Measurements from ENCODE around the gene EYS. TPM values are rescaled to one million over a fixed set of nuclear protein-coding genes. Genes with fewer than 3 reads are reported as not detected.

The EYS gene
- total and polyA plus RNA-seq, 8 donors, result 0.24 to 0.85 (median 0.55) TPM

DNA sequence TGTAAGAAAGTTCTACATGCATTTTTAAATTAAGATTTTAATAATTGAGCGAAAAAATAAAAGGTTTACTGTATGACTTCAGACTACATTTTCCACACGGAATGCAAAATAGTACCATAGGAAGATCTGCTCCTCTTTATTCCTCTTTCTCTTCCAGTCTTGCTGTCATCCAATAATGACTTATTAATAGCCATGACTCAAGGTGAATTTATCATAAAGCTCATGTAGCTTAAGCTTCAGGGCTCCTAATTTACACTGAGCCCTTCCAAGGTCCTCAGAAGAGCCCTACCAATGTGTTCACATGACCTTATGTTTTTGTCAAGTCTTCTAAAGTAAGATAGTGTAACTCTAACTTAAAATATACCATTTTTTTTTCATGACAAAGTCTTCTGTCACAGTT, 1561.4 kb downstream of the EYS start:
- no peak for ATAC-seq
- Histone ChIP-seq H3K4me1 (no peaks in the 10 kb centered on the region), H3K27ac (no peak overlapping the region), H3K36me3 (no peaks in the 10 kb centered on the region), H3K27me3 (no peaks in the 10 kb centered on the region), H3K4me3 (no peak overlapping the region), H3K9me3 (no peaks in the 10 kb centered on the region)
- intact Hi-C loops (cut with DNase I), result no loop called here
- no peak for DNase-seq
- TF ChIP-seq, protein P1, sequence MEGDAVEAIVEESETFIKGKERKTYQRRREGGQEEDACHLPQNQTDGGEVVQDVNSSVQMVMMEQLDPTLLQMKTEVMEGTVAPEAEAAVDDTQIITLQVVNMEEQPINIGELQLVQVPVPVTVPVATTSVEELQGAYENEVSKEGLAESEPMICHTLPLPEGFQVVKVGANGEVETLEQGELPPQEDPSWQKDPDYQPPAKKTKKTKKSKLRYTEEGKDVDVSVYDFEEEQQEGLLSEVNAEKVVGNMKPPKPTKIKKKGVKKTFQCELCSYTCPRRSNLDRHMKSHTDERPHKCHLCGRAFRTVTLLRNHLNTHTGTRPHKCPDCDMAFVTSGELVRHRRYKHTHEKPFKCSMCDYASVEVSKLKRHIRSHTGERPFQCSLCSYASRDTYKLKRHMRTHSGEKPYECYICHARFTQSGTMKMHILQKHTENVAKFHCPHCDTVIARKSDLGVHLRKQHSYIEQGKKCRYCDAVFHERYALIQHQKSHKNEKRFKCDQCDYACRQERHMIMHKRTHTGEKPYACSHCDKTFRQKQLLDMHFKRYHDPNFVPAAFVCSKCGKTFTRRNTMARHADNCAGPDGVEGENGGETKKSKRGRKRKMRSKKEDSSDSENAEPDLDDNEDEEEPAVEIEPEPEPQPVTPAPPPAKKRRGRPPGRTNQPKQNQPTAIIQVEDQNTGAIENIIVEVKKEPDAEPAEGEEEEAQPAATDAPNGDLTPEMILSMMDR (IDR thresholded peaks at IDR 0.05), result no peak

DNA sequence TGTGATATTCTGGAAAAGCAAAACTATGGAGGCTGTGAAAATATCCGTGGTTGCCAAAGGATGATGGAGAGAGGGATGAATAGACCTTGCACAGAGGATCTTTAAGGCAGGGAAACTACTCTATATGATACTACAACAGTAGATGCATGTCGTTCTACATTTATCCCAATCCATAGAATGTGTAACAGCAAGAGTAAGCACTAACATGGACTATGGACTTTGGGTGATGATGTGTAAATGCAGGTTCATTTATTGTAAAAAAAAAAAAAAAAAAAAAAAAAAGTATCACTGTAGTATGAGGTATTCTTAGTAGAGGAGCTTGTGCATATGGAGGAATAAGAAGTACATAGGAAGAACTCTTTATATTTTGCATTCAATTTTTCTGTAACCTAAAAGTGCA, 1563.9 kb downstream of the EYS start:
- DNase-seq (no peak), ATAC-seq (no peak)
- intact Hi-C loops (cut with DNase I), result no loop called here
- TF ChIP-seq, protein P1 (IDR thresholded peaks at IDR 0.05), result no peak
- Histone ChIP-seq H3K4me1 (no peaks in the 10 kb centered on the region), H3K4me3 (no peak overlapping the region), H3K27ac (no peak overlapping the region), H3K36me3 (no peaks in the 10 kb centered on the region), H3K27me3 (no peaks in the 10 kb centered on the region), H3K9me3 (no peaks in the 10 kb centered on the region)

DNA sequence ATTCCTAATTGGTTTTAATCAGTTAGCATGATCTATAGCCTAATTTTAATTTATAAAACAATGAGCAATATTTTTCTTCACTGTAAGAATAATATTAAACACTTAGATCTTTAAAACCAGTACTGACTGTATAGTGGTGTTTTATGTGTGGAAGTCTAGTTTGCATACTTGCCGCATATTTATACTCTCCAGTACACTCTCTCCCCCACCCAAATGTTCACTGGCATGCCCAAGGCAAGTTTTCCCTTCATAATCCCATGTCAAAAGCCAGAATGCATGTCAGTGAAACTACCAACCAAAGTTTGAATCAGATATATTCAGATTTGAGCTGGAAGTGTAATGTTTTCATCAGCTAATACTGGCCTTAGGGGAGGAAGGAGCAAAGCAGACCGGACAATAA, 1565.3 kb downstream of the EYS start:
- no peak for ATAC-seq
- Histone ChIP-seq H3K9me3 (no peaks in the 10 kb centered on the region), H3K4me1 (no peaks in the 10 kb centered on the region), H3K36me3 (no peaks in the 10 kb centered on the region), H3K4me3 (no peak overlapping the region), H3K27ac (no peak overlapping the region), H3K27me3 (no peaks in the 10 kb centered on the region)
- TF ChIP-seq, protein P1 (IDR thresholded peaks at IDR 0.05), result no peak
- DNase-seq, result no peak
- intact Hi-C loops (cut with DNase I), result no loop called here

DNA sequence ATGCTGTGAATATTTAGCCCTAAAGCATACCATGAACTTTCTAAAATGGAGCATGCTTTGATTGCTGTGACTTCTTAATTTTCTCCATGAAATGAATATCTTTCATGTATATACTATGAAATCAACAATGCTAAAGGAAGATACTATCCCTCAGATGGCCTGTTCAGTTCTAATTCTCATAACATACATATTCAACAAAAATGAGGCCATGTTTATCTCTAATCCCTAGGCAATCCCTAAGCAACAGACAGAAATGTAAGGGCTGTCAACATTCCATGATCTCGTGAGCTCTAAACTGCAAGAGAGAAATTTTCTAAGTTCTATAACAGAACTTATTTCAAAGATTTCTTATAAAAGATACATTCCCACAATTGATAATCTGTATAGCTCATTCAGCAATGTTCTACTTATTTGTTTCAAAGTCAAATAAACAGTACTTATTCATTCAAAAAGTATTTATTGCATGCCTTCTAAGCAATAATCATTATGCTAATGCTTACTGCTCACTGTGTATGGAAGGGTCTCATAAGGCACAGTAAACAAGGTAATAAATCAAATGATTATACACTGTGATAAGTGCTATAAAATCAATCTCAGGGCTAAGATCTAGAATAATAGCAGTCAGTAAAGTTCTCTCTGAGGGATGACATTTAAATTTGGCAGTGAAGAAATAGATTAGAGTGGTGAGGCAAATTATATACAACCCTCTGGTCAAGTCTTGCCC, 1578.6 kb downstream of the EYS start:
- H3K27me3 ChIP-seq, result no peaks in the 10 kb centered on the region

More for the DNA sequence above, 1578.6 kb downstream of the EYS start:
- peaks cover 0 to 5% of the 10 kb centered on the region in 2 donors for H3K9me3 ChIP-seq
- DNase-seq, result no peak
- TF ChIP-seq, protein P1 (IDR thresholded peaks at IDR 0.05), result no peak
- H3K4me3 ChIP-seq, result no peak overlapping the region
- H3K27ac ChIP-seq, result no peak overlapping the region
- intact Hi-C loops (cut with DNase I), result no loop called here
- ATAC-seq, result no peak
- no peaks in the 10 kb centered on the region for H3K4me1 ChIP-seq
- H3K36me3 ChIP-seq, result no peaks in the 10 kb centered on the region

Data from left lung (tissue), 10 donors.